Spleen (tissue), 11 donors: ENCODE results near the gene PTPRO. TPM values are rescaled to one million over a fixed set of nuclear protein-coding genes. Genes with fewer than 3 reads are reported as not detected.
A peak's percentile ranks its signal among the peaks of the same experiment; 100 is the strongest.

Experiments used
- DNase-seq: peaks from one replicate; pipeline ENCODE4 v3.0.0-alpha.2; 2020
- H3K27ac ChIP-seq, 8 donors: fragments of 200-600 bp; sonication (generic) in 7 of 8; 1 replicate in 4 of 8; 2 replicates in 4 of 8; pipeline versions ENCODE4 v1.5.0 to v1.8.0; 2016 to 2021; ENCODE audit warnings: inconsistent platforms in 4 of 8, mild to moderate bottlenecking in 4 of 8, moderate library complexity in 1 of 8
- H3K27me3 ChIP-seq, 7 donors: fragments of 200-600 bp; sonication (generic) in 6 of 7; replicated peaks in 1 of 7; 1 replicate in 4 of 7; 2 replicates in 3 of 7; pipeline versions ENCODE4 v1.5.0 to v1.8.0; 2016 to 2021; ENCODE audit warnings: inconsistent platforms in 3 of 7, mild to moderate bottlenecking in 1 of 7
- H3K36me3 ChIP-seq, 6 donors: fragments of 200-600 bp; sonication (generic) in 5 of 6; 1 replicate in 4 of 6; 2 replicates in 2 of 6; pipeline versions ENCODE4 v1.5.0 to v1.8.0; 2016 to 2021; ENCODE audit warnings: inconsistent platforms in 2 of 6
- H3K4me1 ChIP-seq, 6 donors: fragments of 200-600 bp; sonication (generic) in 5 of 6; 1 replicate in 3 of 6; 2 replicates in 3 of 6; pipeline versions ENCODE4 v1.5.0 to v1.8.0; 2016 to 2021; ENCODE audit warnings: inconsistent platforms in 3 of 6
- H3K4me3 ChIP-seq, 8 donors: fragments of 200-600 bp; sonication (generic) in 7 of 8; 1 replicate in 4 of 8; 2 replicates in 4 of 8; pipeline versions ENCODE4 v1.5.0 to v1.8.0; 2016 to 2021; ENCODE audit warnings: inconsistent platforms in 4 of 8, mild to moderate bottlenecking in 4 of 8, moderate library complexity in 2 of 8
- H3K9me3 ChIP-seq, 8 donors: fragments of 200-600 bp; sonication (generic) in 7 of 8; 1 replicate in 4 of 8; 2 replicates in 4 of 8; pipeline versions ENCODE4 v1.5.0 to v1.8.0; 2016 to 2021; ENCODE audit warnings: inconsistent platforms in 4 of 8
- POLR2A ChIP-seq, 3 donors: fragments of 450-650 bp; IDR thresholded peaks; one replicate each; pipeline ENCODE4 v1.5.1; 2017; ENCODE audit warnings: antibody characterized with exemption in 3 of 3, mild to moderate bottlenecking in 1 of 3
- POLR2AphosphoS5 ChIP-seq, 3 donors: sonication (generic); formaldehyde crosslinking; IDR thresholded peaks; one replicate each; pipeline ENCODE4 v1.5.1; 2017; ENCODE audit warnings: antibody characterized with exemption in 3 of 3
- WGBS, 5 donors: extraction: QIAGEN DNeasy Blood & Tissue Kit in 3 of 5; methylation state at CpG; one replicate each; pipeline versions ENCODE4 v1.1.5 to v1.1.7; 2013 to 2018; 5-methylcytosine and 5-hydroxymethylcytosine counted together
- intact Hi-C: fragments of 100-400 bp; cut with DNase I; formaldehyde crosslinking; loops from one replicate; pipeline ENCODE4 v1.15.0; 2023; ENCODE audit warnings: low total_unique reads
- polyA plus RNA-seq, 3 donors: library from polyadenylated mRNA; stranded (reverse); fragments of 200-250 nt; gene quantifications; one replicate each; pipeline ENCODE4 v1.2.1, GENCODE V29; 2013
- total RNA-seq, 7 donors: library from RNA; depleted of rRNA in 3 of 7; stranded (reverse); fragments of >200 nt in 3 of 7; fragmentation: NEBNext Ultra II Directional in 4 of 7; extraction: Animal tissue kit (Norgen Biotek cat#: 25700) in 4 of 7; gene quantifications; one replicate each; pipeline versions ENCODE4 v1.1.0 to v1.2.1, GENCODE V29; 2016 to 2021
- TF ChIP-seq, protein P1 (sequence below), 11 experiments: fragments of 200-600 bp in 7 of 11; fragments of 450-650 bp in 4 of 11; sonication (generic) in 4 of 11; IDR thresholded peaks in 8 of 11; conservative IDR thresholded peaks in 3 of 11; 1 replicate in 7 of 11; 2 replicates in 4 of 11; pipeline versions ENCODE4 v1.4.0 to v1.8.0; 2016 to 2021; ENCODE audit warnings: antibody characterized with exemption in 11 of 11, inconsistent platforms in 4 of 11, mild to moderate bottlenecking in 1 of 11
- donor health status: healthy with polysubstance abuse.
- donor health status: DM: no; HTN: no; CAD: no; lungs with moderate emphysema.
- donor health status: DM: no; HTN: no; CAD: no.
- donor health status: Bipolar disorder and iron deficiency.
- donor health status: healthy.
- donor health status: DM: no; HTN: no; CAD: no.
- donor health status: DM: yes; HTN: yes; CAD: no.

PTPRO gene
- total and polyA plus RNA-seq, 10 donors = 2.3 to 12.2 (median 5.6) TPM

DNA sequence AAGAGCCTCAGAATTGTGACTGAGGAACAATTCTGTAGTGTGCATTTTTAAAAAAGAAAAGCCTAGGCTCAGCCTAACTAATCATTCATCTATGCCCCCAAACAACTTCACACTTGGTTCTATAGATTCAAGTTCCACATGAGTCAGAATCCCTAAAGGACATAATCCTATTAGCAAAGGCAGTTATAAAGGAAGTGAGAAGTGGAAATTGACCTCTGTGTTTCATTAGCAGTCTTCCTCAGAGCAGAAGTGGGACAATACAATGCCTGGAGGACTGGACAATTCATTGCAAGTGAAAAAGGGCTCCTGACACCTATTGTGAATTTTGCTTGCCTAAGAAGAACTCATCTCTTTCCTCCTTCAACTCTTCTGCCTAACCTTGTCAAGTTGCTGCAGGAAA is 222.3 kb downstream of the PTPRO start:
- intact Hi-C loops = no loop called here
- H3K27ac ChIP-seq = peak overlapping the region in 4 of 8 donors; percentile 80 to 87 (median 84)
- H3K9me3 ChIP-seq = no peaks in the 10 kb centered on the region
- H3K4me1 ChIP-seq = peaks cover 4 to 39% (median 22%) of the 10 kb centered on the region in 6 donors
- H3K27me3 ChIP-seq = no peaks in the 10 kb centered on the region
- no peak overlapping the region for H3K4me3 ChIP-seq
- H3K36me3 ChIP-seq = no peaks in the 10 kb centered on the region
- DNase-seq = no peak
- TF ChIP-seq, protein P1, sequence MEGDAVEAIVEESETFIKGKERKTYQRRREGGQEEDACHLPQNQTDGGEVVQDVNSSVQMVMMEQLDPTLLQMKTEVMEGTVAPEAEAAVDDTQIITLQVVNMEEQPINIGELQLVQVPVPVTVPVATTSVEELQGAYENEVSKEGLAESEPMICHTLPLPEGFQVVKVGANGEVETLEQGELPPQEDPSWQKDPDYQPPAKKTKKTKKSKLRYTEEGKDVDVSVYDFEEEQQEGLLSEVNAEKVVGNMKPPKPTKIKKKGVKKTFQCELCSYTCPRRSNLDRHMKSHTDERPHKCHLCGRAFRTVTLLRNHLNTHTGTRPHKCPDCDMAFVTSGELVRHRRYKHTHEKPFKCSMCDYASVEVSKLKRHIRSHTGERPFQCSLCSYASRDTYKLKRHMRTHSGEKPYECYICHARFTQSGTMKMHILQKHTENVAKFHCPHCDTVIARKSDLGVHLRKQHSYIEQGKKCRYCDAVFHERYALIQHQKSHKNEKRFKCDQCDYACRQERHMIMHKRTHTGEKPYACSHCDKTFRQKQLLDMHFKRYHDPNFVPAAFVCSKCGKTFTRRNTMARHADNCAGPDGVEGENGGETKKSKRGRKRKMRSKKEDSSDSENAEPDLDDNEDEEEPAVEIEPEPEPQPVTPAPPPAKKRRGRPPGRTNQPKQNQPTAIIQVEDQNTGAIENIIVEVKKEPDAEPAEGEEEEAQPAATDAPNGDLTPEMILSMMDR (IDR thresholded peaks at IDR 0.05 in 8 of 11, conservative IDR thresholded peaks at IDR 0.05 in 3 of 11) = no peak
- TF ChIP-seq POLR2A (IDR thresholded peaks at IDR 0.05) = no peak
- no peak for TF ChIP-seq POLR2AphosphoS5 (IDR thresholded peaks at IDR 0.05)

DNA sequence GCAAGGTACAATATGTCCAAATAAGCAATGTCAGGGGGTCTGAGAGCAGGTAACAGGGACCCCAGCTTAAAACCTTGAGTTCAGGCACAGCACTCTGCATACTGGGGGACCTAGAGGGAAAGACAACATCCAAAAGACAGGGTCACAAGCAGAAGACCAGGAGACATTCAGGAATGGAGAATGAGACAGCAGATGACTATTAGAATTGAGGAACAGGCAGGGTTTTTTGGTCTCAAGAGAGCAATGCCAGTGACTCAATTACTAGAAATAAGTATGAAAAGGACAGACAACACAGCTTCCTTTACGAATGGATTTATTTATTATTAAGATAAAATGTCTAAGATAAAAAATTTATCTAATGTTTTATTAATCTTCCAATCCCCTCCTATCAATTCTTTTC is 223.0 kb downstream of the PTPRO start:
- H3K27me3 ChIP-seq = no peaks in the 10 kb centered on the region
- no peak for TF ChIP-seq POLR2A (IDR thresholded peaks at IDR 0.05)
- peaks cover 4 to 39% (median 22%) of the 10 kb centered on the region in 6 donors for H3K4me1 ChIP-seq
- no peak overlapping the region for H3K4me3 ChIP-seq
- 49 to 73% (median 64%) methylated on average over 1 of the region's 1 CpG for WGBS, 5 donors
- intact Hi-C loops = no loop called here
- DNase-seq = no peak
- H3K9me3 ChIP-seq = no peaks in the 10 kb centered on the region
- no peaks in the 10 kb centered on the region for H3K36me3 ChIP-seq
- peak overlapping the region in 6 of 8 donors; percentile 76 to 87 (median 83) for H3K27ac ChIP-seq

DNA sequence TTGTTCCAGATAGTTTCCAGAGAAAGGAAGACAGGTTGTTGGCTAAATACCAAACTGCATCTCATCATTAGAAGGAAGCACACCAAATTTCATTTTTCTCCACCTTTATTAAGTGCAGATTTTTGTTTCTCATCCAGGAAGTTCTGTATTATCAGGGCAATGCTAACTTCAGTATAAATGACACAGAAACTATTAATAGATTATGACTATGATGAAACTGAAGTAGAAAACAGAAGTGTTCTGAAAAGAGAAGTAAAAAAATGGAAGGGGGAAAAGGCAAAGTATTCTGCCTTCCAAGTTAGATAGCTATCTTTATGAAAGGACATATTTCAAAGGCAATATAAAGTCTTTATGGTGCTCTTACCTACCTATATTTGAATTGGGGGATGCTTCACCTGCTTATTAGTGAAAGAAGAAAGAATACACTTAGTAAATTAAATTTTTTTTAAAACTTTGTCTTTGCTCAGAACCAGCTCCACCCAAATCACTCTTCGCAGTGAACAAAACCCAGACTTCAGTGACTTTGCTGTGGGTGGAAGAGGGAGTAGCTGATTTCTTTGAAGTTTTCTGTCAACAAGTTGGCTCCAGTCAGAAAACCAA is 223.9 kb downstream of the PTPRO start:
- Histone ChIP-seq H3K27me3 (no peaks in the 10 kb centered on the region), H3K36me3 (no peaks in the 10 kb centered on the region), H3K4me1 (peaks cover 4 to 39% (median 22%) of the 10 kb centered on the region in 6 donors), H3K9me3 (no peaks in the 10 kb centered on the region), H3K27ac (peak overlapping the region; percentile 62 to 87 (median 82)), H3K4me3 (peak overlapping the region in 2 of 8 donors; percentile 10 to 31)
- intact Hi-C loops = no loop called here
- WGBS, 5 donors = 35 to 60% (median 49%) methylated on average over 1 of the region's 1 CpG
- TF ChIP-seq POLR2A (IDR thresholded peaks at IDR 0.05) (peak in 1 of 3 donors; percentile 31), POLR2AphosphoS5 (IDR thresholded peaks at IDR 0.05) (no peak)
- TF ChIP-seq, protein P1 (IDR thresholded peaks at IDR 0.05 in 8 of 11, conservative IDR thresholded peaks at IDR 0.05 in 3 of 11) = no peak
- no peak for DNase-seq

DNA sequence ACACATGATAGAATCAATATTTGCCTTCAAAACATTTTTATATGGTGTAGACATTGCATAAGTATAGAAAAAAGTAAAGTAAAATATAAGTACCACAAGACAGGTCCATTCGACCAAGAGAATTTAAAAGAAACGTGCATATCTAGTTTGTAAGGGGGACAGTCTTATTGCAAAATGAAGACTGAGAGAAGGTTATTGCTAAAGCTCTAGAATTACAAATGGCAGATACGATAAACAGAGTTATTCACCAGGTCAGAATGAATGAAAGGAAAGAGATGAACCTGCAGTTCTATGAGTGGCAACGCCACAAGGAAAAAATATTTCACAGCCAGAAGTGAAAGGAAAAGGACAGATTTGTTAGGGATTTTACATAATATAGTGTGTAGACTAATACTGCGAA is 224.8 kb downstream of the PTPRO start:
- Histone ChIP-seq H3K27me3 (no peaks in the 10 kb centered on the region), H3K36me3 (no peaks in the 10 kb centered on the region), H3K27ac (peak overlapping the region; percentile 62 to 87 (median 82)), H3K4me3 (peak overlapping the region in 4 of 8 donors; percentile 1 to 31 (median 7)), H3K4me1 (peaks cover 4 to 39% (median 22%) of the 10 kb centered on the region in 6 donors), H3K9me3 (no peaks in the 10 kb centered on the region)
- TF ChIP-seq, protein P1 (IDR thresholded peaks at IDR 0.05 in 8 of 11, conservative IDR thresholded peaks at IDR 0.05 in 3 of 11) = no peak
- TF ChIP-seq POLR2AphosphoS5 (IDR thresholded peaks at IDR 0.05) = no peak
- intact Hi-C loops = no loop called here
- DNase-seq = no peak
- WGBS, 5 donors = 75 to 84% (median 79%) methylated on average over 5 of the region's 5 CpGs
